Measurements from ENCODE around the gene RARB. TPM values are rescaled to one million over a fixed set of nuclear protein-coding genes. Genes with fewer than 3 reads are reported as not detected.

Gene RARB
- total RNA-seq, 1 experiment from 2014 or later, result 31.3 TPM

- intact Hi-C loops (cut with micrococcal nuclease; ENCODE audit: unreplicated experiment), result no loop called here
- peaks cover 25% of the 10 kb centered on the region for H3K36me3 Mint-ChIP-seq (ENCODE audit: insufficient read depth, unreplicated experiment)
- H3K4me3 Mint-ChIP-seq (ENCODE audit: low read depth, unreplicated experiment), result no peak overlapping the region
- no peaks in the 10 kb centered on the region for H3K27me3 Mint-ChIP-seq (ENCODE audit: unreplicated experiment)
- BruUV-seq (replicated peaks), result no TSS peak
- no peak overlapping the region for H3K27ac Mint-ChIP-seq (ENCODE audit: unreplicated experiment)
- H3K9me3 Mint-ChIP-seq (ENCODE audit: low read depth, unreplicated experiment), result no peaks in the 10 kb centered on the region
- TF ChIP-seq, protein P1, sequence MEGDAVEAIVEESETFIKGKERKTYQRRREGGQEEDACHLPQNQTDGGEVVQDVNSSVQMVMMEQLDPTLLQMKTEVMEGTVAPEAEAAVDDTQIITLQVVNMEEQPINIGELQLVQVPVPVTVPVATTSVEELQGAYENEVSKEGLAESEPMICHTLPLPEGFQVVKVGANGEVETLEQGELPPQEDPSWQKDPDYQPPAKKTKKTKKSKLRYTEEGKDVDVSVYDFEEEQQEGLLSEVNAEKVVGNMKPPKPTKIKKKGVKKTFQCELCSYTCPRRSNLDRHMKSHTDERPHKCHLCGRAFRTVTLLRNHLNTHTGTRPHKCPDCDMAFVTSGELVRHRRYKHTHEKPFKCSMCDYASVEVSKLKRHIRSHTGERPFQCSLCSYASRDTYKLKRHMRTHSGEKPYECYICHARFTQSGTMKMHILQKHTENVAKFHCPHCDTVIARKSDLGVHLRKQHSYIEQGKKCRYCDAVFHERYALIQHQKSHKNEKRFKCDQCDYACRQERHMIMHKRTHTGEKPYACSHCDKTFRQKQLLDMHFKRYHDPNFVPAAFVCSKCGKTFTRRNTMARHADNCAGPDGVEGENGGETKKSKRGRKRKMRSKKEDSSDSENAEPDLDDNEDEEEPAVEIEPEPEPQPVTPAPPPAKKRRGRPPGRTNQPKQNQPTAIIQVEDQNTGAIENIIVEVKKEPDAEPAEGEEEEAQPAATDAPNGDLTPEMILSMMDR (IDR thresholded peaks at IDR 0.05; ENCODE audit: unreplicated experiment), result no peak
- no peaks in the 10 kb centered on the region for H3K4me1 Mint-ChIP-seq (ENCODE audit: low read depth, unreplicated experiment)
- DNase-seq, result no peak
- CTCF ChIA-PET, result no interaction called here
These were observed 146.2 kb downstream of the RARB start for GRCh38 chr3:25574172-25574765.

DNA sequence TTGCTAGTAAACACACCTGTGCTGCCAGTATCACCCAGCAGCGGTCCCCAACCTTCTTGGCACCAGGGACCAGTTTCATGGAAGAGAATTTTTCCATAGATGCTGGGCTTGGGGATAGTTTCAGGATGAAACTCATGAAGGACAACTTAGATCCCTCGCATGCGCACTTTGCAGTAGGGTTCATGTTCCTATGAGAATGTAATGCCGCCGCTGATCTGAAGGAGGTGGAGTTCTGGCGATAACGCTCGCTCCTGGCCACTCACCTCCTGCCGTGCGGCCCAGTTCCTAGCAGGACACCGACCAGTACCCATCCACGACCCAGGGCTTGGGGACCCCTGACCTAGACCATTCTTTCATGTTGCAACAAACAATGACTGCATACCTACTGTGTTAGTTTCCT lies 146.9 kb downstream of the RARB start:
- H3K9me3 Mint-ChIP-seq (ENCODE audit: low read depth, unreplicated experiment), result no peaks in the 10 kb centered on the region
- BruUV-seq (replicated peaks), result no TSS peak
- H3K36me3 Mint-ChIP-seq (ENCODE audit: insufficient read depth, unreplicated experiment), result peaks cover 20% of the 10 kb centered on the region
- DNase-seq, result no peak
- H3K27me3 Mint-ChIP-seq (ENCODE audit: unreplicated experiment), result no peaks in the 10 kb centered on the region
- TF ChIP-seq, protein P1 (IDR thresholded peaks at IDR 0.05; ENCODE audit: unreplicated experiment), result no peak
- CTCF ChIA-PET, result no interaction called here
- intact Hi-C loops (cut with micrococcal nuclease; ENCODE audit: unreplicated experiment), result no loop called here
- H3K4me3 Mint-ChIP-seq (ENCODE audit: low read depth, unreplicated experiment), result no peak overlapping the region
- no peak overlapping the region for H3K27ac Mint-ChIP-seq (ENCODE audit: unreplicated experiment)
- no peaks in the 10 kb centered on the region for H3K4me1 Mint-ChIP-seq (ENCODE audit: low read depth, unreplicated experiment)

- H3K36me3 Mint-ChIP-seq (ENCODE audit: insufficient read depth, unreplicated experiment), result peaks cover 14% of the 10 kb centered on the region
- no peaks in the 10 kb centered on the region for H3K9me3 Mint-ChIP-seq (ENCODE audit: low read depth, unreplicated experiment)
- H3K4me1 Mint-ChIP-seq (ENCODE audit: low read depth, unreplicated experiment), result no peaks in the 10 kb centered on the region
- TF ChIP-seq, protein P1 (IDR thresholded peaks at IDR 0.05; ENCODE audit: unreplicated experiment), result no peak
- DNase-seq, result no peak
- no peak overlapping the region for H3K4me3 Mint-ChIP-seq (ENCODE audit: low read depth, unreplicated experiment)
- CTCF ChIA-PET, result no interaction called here
- H3K27me3 Mint-ChIP-seq (ENCODE audit: unreplicated experiment), result no peaks in the 10 kb centered on the region
- BruUV-seq (replicated peaks), result no TSS peak
- intact Hi-C loops (cut with micrococcal nuclease; ENCODE audit: unreplicated experiment), result no loop called here
- no peak overlapping the region for H3K27ac Mint-ChIP-seq (ENCODE audit: unreplicated experiment)
These were observed 148.1 kb downstream of the RARB start for GRCh38 chr3:25576146-25576545.

GRCh38 chr3:25576831-25577454 lies 148.9 kb downstream of the RARB start:
- no TSS peak for BruUV-seq (replicated peaks)
- H3K27me3 Mint-ChIP-seq (ENCODE audit: unreplicated experiment), result no peaks in the 10 kb centered on the region
- H3K4me1 Mint-ChIP-seq (ENCODE audit: low read depth, unreplicated experiment), result peaks cover 5% of the 10 kb centered on the region
- intact Hi-C loops (cut with micrococcal nuclease; ENCODE audit: unreplicated experiment), result no loop called here
- H3K9me3 Mint-ChIP-seq (ENCODE audit: low read depth, unreplicated experiment), result no peaks in the 10 kb centered on the region
- peaks cover 12% of the 10 kb centered on the region for H3K36me3 Mint-ChIP-seq (ENCODE audit: insufficient read depth, unreplicated experiment)
- H3K27ac Mint-ChIP-seq (ENCODE audit: unreplicated experiment), result no peak overlapping the region
- CTCF ChIA-PET, result no interaction called here
- no peak for DNase-seq
- H3K4me3 Mint-ChIP-seq (ENCODE audit: low read depth, unreplicated experiment), result no peak overlapping the region
- TF ChIP-seq, protein P1 (IDR thresholded peaks at IDR 0.05; ENCODE audit: unreplicated experiment), result no peak
